Stimulated activated naive CD4-positive, alpha-beta T cell (primary cell): ENCODE results near the gene LPP.

ENCODE experiments used
- DNase-seq, 6 experiments: peaks; one replicate each; lab custom pipeline; 2025; lab: John Stamatoyannopoulos, UW

The LPP gene

DNA sequence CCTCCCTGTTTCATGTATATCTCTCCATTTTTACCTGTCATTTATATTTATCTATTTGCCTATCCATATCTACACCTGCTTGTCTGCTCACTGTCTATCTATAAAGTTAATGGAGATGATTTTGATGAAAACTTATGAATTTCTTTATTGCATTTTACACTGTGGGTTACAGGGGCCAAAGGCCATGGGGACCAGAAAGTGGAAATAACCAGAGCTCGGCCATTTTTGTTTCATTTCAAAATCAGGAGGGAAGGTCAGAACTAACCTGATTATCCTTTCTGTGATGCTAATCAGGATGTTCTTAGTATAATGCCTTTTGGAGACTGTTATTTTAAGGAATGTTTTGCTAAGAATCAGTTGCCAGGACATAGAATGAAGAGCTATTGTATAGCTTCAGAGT, 147.2 kb downstream of the LPP start:
- no peak for DNase-seq

DNA sequence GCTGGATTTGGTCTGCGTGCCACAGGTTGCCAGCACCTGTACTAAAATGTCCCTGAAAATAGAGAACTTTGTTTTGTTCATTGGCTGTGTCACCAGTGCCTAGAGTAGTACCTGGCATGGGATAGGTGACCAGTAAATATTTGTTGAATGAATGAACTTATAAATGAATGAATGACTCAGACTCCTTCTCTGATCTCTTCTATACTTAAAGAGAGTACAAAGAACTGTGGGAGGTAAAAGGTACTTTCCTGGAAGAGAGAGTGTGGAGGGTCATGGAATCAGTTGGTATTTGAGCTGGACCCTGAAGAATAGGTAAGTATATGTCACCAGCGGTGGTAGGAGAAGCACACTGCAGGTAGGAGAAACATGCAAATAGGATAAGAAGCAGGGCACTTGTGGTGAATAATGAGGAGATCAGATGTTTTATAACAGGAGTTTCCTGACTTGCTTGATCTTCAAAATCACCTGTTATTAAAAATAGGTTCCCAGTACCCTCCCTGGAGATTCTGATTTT, 149.4 kb downstream of the LPP start:
- DNase-seq: no peak

GRCh38 chr3:188303823-188304222, 149.9 kb downstream of the LPP start:
- no peak for DNase-seq

- no peak for DNase-seq
These were observed 150.5 kb downstream of the LPP start for GRCh38 chr3:188304501-188304900.

- DNase-seq: no peak
These were observed 151.3 kb downstream of the LPP start for GRCh38 chr3:188305220-188305619.

GRCh38 chr3:188306435-188307005, 152.6 kb downstream of the LPP start:
- no peak for DNase-seq

DNA sequence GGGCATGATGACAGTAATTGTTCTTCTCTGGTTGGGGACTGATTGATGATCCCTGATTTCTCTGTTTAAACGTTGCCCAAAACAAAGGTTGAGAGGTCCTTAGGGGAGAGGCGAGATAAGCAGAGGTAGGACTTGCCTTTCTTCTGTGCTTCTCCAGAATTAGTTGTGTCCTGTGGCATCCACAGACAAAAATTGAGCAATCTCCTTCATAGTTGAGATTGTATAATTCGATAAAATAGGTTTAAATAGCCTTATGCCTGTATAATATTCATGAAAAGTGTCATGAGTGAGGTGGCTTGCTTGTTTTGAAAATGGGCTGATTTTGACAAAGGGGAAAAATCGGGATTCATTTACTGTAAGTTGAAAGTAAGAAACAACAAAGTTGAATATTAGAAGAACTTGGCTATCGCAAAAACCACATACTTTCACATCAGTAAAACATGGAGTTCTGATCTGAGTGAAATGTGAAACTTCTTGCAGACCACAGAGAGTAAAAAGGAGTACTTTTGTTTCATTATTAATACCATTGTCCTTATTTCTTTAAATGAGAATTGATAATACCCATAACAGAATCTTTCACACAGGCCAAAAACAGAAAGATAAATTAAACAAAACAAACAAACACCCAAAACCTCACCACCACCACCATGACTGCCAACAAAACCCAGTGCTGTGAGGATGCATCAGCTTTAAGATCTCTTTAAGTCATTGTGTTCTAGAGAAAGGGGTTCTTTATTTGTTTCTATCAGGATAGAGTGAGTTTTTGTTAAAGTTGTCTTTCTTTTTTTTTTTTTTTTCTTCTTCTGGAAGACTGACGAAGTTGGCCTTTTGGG, 155.7 kb downstream of the LPP start:
- DNase-seq: no peak

GRCh38 chr3:188310270-188310710, 156.3 kb downstream of the LPP start:
- DNase-seq: no peak

DNA sequence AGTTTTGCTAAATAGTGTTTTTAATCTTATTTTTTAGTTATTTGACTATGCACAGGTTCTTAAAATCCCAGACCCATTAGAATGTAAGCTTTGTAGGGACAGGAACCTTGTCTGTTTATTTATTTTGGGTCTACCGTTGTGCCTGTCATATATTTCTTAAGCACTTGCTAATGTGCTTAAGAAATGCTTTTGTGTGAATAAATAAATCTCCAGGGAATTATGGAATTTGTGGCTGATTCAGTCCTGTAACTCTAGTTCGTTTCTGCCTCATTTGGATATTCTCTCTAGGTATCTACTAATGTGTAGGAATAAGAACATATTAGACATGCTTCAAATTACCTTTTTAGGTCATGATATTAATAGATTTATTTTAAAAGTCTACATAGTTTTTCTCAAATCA, 161.6 kb downstream of the LPP start:
- DNase-seq: no peak

GRCh38 chr3:188316021-188316722, 162.2 kb downstream of the LPP start:
- DNase-seq: no peak

DNA sequence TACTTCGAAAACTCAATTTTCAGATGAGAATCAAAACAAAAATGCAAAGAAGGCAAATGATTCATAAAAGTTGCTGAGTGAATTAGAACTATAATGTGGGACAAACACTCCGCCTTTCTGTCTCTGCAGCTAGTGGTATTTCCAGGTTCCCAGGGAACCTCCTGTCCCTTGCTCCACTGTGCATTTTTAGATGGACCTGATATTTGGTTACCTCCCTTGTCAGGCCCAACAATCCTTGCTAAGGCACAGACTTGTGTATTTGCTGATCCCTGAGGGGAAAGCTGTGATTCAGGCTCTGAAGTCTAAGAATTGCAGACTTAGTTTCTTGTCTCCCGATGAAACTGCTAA, 162.7 kb downstream of the LPP start:
- DNase-seq: no peak

- no peak for DNase-seq
These were observed 165.6 kb downstream of the LPP start for GRCh38 chr3:188319569-188319968.

- DNase-seq: no peak
These were observed 166.8 kb downstream of the LPP start for GRCh38 chr3:188320757-188321156.

DNA sequence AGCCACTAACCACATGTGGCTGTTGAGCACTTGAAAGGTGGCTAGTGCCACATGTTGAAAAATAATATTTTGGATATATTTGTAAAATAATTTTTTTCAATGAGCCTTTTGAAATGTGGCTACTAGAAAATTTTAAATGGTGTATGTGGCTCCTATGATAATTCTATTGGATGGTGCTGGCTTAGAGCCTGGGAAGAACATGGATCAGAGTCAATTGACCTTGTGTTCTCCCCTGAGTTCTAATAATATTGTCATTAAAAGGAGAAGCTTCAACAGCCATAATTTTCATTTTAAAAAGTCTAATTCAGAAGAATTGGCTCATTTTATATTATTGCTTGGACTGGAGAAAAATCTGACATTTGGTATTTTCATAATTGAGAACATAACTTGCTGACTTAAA, 167.3 kb downstream of the LPP start:
- no peak for DNase-seq

- no peak for DNase-seq
These were observed 168.4 kb downstream of the LPP start for GRCh38 chr3:188322135-188322887.

DNA sequence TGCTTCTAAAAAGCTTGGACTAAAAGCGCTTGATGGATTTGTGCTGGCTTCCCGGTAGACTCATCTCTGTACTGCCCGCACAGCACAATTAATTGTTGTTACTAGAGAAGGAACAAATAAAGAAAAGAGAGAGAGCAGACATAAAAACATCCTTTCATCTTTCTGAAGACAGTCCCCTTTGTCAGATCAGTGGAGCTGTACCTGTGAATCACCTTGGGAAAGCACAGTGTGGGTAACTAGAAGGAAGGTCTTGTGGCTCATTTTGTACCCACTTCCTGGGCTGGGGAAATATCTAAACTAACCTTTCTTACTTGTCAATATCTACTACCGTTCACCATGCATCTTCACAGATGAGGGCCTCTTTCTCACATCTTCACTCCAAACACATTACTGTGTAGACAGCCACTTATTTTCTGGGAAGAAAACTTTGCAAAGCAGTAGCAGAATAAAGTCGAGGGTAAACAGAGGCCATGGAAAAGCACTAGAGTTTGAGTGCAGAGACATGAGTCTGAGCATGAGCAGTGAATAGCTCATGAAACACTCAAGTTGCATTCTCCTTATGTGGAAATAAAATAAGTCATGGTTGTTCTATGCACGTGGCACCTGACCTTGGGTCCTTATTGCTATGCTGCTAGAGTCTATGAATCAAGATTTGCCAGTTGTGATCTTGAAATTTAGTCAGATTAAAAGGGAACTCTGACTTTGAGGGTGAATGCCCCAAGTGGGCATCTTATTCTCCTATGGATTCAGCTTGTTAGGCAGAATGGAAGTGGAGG, 169.3 kb downstream of the LPP start:
- peak in 5 of 6 experiments; percentile 3 to 72 (median 56) for DNase-seq

- DNase-seq: no peak
These were observed 172.2 kb downstream of the LPP start for GRCh38 chr3:188326111-188326510.

- no peak for DNase-seq
These were observed 173.0 kb downstream of the LPP start for GRCh38 chr3:188326968-188327367.

GRCh38 chr3:188327433-188327832, 173.5 kb downstream of the LPP start:
- DNase-seq: no peak

GRCh38 chr3:188330138-188330537, 176.2 kb downstream of the LPP start:
- no peak for DNase-seq

DNA sequence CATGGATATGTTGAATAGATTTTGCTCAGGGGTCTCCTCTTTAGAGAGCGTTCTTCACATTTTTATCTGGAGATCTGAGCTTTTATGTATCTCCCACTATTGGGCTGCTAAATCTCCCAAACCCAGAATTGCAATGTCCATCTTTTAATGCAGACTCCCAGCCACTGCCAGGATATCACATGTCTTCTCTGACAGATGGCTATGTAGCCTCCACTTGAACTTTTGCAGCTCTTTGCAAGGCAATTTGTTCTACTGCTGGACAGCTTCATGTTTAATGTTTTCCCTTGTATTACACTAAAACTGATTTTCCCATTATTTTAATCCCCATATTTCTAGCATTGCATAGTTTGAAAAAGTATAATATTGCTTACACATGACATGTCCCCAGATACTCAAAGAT, 177.2 kb downstream of the LPP start:
- no peak for DNase-seq
